Stimulated activated CD4-positive, alpha-beta T cell treated with anti-CD3 and anti-CD28 coated beads, Interleukin-1b, Interleukin-23, amount 100 ng/mL, for 48 hours (primary cell): ENCODE measurements around the gene MAP3K15.
"Not testable (repeated sequence)": the region's sequence is repeated elsewhere in the genome, so short reads cannot be mapped to it uniquely, and the experiment has no call there.

Source experiments
- DNase-seq: peaks from one replicate; pipeline ENCODE4 v3.0.0-alpha.2; 2020

The MAP3K15 gene

DNA sequence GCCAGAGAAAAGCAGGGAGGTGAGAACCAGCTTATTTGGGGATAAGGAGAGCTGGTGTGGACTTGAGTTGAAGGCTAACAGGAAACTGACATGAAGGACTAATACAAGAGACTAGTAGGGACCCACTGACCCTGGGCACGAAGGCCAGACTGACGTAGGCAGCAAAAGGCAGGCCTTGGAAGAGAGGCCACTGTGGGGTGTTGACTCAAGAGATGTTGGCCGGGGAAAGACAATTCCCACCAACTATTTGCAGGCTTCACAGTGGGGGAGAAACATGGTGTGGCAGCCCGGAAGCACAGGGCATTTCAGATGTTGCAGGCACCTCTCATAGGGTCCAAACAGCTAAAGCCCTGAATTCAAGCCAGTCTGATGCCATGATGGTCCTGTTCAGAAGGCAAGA lies 24.4 kb upstream of the MAP3K15 start:
- no peak for DNase-seq

DNA sequence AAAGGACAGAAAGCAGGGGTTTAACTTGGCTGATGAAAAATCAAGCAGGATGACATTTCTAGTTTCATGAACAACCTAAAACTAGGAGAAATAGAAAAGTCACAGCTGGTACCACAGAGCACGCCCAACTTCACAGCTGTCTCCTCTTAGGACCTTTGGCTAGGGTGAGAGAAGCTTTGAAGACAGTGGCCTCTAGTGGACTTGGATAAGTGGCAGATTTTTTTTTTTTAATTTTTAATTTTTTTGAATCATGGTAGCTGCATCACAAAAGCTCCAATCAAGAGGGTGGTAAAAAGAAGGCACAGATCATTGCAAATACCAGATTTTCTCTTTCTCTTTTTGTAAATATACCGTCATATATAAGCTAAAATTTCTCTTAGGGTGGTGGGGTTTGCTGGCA lies 20.2 kb upstream of the MAP3K15 start:
- no peak for DNase-seq

DNA sequence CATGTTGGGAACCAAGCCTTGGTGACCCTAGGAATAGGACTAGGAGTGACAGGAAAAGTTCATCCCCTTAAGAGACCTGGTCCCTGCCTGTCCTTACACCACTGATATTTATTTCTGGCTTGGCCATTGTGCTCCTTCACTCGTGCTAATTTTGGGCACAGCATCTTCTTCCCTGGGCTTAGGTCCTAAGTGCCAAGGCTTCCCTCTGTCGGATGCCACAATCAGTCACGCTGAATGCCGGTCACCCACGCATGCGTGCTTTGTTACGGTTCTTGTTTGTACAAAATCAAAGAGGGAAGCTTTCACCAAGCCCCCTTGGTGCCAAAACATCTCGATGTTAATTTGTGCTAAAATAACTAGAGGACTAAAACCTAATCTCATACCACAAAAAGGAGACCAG lies 17.4 kb upstream of the MAP3K15 start:
- no peak for DNase-seq

DNA sequence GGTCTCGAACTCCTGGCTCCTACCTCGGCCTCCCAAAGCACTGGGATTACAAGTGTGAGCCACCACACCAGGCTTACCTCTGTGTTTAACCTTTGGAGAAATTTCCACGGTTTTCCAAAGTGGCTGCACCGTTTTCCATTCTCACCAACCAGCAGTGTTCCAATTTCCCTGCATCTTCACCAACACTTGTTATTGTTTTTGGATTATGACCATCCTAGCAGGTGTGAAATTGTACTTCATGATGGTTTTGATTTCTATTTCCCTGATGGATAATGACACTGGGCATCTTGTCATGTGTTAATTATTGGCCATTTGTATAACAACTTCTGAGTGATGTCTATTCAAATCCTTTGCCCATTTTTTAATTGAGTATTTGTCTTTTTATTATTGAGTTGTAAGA lies 2.7 kb upstream of the MAP3K15 start:
- DNase-seq: no peak

DNA sequence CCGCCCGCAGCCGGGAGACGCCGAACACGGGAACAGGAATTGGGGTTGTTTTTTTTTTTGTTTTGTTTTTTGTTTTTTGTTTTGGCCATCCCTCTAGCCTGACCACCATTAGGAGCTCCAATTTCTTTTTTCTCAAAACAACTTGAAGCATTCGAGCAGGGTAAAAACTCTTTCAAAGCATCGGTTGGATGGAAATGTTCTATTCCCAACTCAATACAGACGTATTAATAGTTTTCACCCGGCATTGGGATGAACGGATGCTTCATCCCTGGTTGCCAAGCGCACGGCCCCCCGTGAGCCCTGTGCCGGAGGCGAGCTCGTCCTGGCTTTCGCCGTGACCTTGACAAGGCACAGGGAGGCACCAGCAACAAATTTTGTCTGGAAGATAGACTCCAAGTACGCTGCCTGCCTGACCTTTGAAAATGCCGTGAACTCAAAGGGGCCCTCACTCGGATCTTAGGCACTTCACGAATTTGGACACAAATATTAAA lies 352 bp upstream of the MAP3K15 start:
- no peak for DNase-seq

DNA sequence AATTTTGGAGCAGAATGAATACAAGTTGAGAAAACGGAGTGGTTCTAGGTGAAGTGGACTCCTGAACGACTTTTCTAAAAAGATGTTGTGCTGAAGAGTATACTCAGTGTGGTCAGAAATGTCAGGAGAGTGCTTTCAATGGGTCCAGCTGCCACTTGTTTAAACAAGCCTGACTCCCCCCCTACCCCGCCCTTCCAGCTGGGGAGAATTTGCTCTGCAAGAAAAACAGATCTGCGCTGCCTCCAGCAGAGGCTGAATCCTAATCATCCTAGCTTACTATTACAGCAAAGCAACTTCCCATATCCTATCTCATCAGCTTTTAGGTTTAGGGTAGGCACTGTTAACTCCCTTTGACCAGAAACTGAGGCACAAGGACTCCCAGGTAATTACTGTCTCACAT lies 1.9 kb downstream of the MAP3K15 start:
- DNase-seq: no peak

DNA sequence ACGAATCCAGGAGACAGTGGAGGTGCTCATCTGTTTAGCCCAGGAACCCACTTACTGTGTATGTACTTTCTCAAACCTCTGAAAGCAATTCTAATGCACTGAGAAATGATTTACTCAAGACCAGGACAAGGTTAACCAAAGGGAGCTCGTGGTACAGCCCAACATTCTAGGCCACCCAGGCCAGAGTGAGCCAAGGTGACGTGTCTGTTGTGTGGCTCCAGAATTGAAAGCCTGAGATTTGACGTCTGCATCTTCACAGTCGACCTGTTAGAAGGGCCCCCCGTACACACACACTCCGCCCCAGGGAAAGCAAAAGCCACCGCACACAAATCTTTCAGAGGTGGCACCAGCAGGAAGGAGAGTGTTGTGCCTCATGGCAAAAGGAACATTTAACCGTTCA lies 2.3 kb downstream of the MAP3K15 start:
- no peak for DNase-seq

DNA sequence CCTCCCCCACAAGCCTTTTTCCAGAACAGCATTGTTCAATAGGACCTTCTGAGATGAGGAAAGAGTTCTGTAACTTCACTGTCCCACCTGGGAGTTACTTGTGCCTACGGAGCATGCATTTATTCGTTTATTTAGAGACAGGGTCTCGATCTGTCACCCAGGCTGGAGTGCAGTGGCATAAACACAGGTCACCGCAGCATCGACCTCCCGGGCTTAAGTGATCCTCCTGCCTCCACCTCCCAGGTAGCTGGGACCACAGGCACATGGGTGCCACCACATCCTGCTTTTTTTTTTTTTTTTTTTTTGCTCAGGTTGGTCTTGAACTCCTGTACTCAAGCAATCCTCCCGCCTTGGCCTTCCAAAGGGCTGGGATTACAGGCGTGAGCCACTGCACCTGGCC lies 2.9 kb downstream of the MAP3K15 start:
- DNase-seq: no peak

DNA sequence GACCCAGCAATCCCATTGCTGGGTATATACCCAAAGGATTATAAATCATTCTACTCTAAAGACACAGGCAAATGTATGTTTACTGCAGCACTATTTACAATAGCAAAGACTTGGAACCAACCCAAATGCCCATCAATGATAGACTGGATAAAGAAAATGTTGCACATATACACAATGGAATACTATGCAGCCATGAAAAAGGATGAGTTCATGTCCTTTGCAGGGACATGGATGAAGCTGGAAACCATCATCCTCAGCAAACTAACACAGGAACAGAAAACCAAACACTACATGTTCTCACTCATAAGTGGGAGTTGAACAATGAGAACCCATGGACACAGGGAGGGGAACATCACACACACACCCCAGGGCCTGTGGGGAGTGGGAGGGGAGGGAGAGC lies 3.5 kb downstream of the MAP3K15 start:
- not testable (repeated sequence) for DNase-seq

DNA sequence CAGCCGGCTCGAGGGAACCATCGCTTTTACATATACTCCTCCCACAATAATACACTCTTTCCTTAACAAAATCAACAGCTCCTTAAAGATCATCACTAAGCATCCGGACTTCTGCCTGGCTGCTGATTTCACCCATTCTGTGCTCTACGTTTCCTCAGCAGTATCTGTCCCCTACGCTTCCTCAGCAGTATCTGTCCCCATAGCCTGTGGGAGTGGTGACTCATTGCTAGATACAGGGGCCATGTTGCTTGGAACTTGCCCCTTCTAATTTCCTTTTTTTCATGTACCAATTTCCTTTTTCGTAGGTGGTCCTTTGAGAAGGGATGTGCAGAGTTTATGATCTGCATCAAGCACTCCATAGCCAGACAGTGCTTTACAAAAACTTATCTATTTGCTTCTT lies 18.6 kb downstream of the MAP3K15 start:
- DNase-seq: no peak

DNA sequence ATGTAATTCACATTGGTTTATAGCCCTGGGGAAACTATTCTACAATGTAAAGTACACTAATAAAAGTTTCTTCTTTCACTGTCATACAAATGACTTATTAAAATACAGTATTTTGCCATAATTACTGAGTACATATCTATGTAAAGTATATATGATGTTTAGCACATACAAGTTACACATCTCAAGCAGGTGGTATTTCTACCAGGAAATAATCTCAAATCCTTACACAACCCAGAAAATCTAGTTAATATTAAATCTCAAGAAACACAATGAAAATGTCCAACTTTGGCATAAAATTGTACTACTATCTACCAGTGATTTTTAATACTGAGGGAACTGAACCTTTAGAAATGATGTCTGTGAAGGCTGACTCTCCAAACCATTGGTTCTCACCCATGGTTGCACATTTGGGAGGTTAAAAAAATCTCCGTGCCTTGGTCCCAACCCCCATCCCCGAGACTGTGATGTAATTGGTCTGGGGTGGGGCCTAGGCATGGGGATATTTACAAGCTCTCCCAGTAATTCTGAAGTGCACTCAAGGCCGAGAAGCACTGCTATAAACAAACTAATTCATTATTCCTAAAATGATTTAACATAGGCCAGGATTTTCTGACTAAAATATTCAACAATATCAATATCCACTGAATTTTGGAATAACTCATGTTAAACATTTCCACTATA lies 27.6 kb downstream of the MAP3K15 start:
- no peak for DNase-seq

DNA sequence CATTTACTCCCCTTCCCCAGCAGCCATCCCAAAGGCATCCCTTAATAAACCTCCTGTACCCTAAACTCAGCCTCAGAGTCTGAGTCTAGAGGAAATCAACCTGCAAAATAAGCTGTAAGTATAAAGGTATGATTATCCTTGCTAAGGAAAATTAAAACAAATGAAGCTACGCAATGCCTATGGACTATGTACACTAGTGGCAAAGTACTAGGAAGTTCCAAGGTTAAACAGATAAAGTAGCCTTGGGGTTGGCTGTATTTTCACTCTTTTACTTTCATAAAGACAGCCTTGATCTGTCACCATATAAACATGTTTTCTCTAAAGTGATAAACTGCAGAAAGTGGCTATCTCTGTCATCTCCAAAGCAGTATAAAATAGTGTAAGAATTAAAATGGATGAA lies 35.9 kb downstream of the MAP3K15 start:
- DNase-seq: no peak

DNA sequence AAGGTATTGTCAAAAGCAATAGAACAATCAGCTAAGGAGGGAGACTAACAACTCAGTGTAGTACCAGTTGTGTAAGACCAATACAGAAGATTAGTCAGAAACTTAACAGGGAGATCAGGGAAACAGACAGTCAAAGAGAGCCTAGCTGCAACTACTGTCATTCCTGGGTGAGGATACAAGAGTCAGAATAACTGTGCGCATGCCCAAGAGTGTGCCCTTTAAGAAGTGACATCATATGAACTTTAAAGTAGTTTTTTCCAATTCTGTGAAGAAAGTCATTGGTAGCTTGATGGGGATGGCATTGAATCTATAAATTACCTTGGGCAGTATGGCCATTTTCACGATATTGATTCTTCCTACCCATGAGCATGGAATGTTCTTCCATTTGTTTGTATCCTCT lies 46.9 kb downstream of the MAP3K15 start:
- DNase-seq: not testable (repeated sequence)

DNA sequence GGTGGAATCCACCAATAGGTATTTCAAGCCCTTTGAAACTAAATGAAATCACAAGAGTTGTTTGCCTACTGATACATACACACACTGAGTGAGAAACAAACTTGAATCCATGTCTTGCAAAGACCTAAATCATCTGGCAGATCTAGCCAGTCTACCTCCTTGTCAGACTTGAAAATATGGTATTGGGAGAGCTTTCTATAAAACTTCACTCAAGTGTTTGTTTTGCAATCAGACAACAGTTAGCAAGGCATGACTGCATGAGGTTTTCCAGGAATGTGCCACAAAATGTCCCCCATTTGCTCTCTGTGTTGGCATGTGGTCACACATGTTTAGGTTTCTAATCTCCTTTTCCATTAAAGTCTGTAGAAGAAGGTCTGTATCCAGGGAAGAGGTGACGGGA lies 52.4 kb downstream of the MAP3K15 start:
- DNase-seq: no peak

DNA sequence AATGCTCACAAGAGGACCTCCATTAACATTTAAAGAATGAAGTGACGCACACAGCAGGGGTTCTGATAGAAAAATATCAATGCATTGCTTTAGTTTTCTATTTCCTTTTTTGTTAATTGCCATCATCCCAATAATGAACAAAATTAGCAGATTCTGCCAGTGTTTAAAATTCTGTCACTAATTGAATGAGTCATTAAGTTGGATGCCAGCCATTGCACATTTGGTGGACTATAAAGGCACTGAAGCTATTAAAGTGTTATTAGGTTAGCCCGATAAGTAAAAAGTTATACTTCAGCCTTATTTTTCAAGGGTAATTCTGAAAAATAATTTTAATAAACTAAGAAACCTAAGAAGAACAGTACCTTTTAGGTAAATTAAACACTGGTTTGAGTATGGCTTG lies 53.1 kb downstream of the MAP3K15 start:
- DNase-seq: no peak

DNA sequence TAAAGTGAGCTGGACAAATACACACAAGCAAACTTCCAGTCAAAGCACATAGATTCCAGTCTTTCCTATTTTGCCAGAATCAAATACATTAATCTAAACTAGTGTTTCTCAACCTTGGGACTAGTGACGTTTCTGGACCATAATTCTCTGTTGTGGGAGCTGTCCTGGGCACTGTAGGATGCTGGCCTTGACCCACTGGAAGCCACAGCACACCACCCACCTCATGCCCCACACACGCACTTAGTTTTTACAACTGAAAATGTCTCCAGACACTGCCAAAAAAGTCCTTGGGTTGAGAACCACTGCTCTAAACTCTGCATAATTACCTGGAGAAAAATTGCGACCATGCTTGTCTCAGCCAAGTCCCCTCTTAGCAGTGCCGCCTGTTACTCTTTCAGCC lies 57.6 kb downstream of the MAP3K15 start:
- DNase-seq: no peak

DNA sequence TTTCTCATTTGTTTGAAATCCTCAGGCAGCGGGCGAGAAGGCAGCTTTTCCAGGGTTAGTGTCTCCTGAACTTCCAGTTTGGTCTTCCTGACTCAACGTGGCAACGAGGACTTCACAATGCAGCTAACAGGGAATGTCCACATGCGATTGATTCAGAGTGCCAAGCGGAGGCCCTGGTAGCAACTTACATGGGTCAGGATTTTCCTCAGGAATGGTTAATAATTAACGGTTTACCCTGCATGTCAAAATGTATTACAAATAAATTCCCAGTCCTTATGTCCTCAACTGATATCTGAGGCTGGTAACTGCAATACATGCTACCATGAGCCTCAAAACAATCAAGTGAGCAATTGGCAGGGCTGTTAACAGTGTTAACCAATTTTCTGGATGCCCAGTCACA lies 67.2 kb downstream of the MAP3K15 start:
- no peak for DNase-seq

DNA sequence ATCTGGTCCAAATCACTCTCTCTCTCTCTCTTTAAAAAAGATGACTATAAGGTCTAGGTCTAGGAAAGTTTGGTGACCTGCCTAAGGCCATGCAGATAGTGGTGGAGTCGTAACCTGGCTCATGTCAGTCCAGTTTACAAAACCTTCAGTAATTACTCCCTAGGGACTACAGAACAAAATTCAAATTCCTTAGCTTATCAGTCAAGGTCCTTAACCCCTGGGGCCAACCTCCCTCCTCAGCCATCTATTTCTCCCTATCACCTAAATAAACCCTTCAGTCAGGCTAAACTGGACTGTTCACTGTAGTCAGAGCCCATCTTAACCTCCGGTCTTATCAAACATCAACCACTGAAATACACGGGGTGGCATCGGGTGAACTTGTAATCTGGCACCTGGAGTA lies 68.9 kb downstream of the MAP3K15 start:
- no peak for DNase-seq

DNA sequence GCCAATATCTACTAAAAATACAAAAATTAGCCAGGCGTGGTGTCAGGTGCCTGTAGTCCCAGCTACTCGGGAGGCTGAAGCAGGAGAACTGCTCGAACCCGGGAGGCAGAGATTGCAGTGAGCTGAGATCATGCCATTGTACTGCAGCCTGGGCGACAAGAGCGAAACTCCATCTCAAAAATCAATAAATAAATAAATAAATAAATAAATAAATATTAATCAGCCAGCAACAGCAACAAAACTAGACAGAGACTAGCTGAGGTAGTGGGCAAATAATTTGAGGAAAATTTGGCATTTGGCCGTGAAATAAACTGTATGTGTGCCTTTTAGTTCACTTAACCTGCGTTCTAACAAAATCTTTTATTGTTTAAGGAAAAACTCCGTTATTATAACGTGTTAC lies 69.5 kb downstream of the MAP3K15 start:
- not testable (repeated sequence) for DNase-seq

DNA sequence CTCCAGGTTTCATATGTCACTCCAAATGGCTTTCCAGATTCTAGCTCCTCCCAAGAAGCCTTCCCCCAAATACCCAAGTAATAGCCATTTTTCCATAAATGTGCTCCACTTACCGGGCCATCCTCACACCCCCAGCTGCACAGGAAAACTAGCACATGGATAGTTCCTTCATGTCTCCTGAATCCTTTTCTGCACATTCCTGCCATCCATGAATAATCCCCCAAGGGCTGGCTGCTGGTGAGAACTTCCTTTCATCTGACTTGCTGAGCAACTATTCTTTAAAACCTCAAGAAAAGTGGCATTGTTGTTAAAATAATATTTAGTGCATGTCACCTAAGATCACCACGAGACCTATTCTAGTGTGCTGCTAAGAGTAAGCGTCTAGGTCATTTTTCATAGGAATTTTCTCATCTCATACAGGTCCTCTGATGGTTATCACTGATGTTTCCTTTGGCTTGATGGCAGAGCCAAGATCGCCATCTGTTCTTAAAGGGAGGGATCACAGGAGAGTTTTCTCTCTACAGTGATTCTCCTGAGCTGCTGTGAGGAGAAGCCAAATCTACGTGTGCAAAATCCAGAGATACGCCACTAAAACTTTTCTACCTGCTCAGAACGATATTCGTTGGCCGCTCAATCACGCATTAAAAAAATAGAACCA lies 71.3 kb downstream of the MAP3K15 start:
- DNase-seq: no peak

DNA sequence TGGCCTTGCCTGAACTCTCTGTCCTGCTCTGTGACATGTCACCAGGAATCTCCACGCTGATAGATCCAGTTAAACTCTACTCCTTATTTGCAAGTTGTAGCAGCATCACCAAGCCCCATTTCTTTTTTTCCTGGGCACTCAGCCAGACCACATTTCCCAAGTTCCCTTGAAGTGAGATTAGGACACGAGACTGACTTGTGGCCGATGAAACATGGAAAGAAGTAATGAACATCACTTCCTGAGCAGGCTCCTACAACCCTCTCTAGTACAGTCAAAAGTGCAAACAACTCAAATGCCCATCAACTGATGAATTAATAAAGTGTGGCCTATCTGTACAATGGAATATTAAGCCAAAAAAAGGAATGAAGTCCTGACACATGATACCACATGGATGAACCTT lies 74.6 kb downstream of the MAP3K15 start:
- no peak for DNase-seq

DNA sequence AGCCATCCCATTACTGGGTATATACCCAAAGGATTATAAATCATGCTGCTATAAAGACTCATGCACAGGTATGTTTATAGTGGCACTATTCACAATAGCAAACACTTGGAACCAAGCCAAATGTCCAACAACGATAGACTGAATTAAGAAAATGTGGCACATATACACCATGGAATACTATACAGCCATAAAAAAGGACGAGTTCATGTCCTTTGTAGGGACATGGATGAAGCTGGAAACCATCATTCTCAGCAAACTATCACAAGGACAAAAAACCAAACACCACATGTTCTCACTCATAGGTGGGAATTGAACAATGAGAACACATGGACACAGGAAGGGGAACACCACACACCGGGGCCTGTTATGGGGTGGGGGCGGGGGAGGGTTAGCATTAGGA lies 92.6 kb downstream of the MAP3K15 start:
- not testable (repeated sequence) for DNase-seq

DNA sequence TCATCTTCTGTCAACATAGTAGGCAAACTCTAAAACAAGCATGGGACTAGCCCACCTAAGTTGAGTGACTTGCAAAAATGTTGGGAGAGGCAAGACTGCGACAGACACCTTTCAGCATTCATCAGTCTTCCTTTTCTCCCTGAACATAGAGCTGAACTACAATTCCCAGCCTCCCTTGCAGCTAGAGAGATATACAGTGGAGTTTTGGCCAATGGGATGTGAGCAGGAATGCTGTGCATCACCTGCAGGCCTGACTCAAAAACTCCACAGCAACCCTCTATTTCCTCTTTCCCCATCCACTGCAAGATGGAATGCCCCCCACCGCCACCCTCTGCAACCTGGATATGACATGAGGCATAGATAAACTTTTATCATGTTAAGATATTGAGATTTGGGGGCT lies 105.0 kb downstream of the MAP3K15 start:
- DNase-seq: no peak

DNA sequence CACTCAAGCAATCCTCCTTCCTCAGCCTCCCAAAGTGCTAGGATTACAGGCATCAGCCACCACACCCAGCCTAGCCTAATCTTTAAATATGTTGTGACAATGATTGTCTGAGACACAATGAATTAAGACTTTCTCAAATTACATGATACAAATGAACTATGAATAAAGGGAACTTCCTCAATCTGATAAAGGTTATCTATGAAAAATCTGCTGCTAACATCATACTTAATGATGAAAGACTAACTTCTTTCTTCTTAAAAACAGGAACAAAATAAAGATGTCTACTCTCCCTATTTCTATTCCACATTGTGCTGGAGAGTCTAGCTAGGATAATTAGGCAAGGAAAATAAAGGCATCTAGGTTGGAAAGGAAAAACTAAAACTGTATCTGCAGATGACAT lies 111.6 kb downstream of the MAP3K15 start:
- no peak for DNase-seq

DNA sequence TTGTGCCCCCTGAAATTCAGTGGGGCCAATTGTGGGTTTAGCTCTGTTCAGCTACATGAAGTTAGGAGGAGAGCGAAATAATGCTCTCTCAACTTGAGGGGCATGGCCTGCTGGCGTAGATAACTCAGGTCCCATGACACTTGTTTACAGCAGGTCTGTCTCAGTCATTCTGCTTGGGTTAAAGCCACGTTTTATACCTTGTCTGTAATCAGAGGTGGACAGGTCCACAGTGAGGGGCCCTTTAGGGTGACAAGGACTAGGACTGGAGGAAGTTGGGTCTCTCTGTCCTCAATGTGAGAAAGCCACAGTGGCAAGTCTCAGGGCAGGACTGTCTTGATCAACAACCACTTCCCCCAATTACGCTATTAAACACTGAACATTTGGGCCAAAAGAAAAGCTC lies 122.6 kb downstream of the MAP3K15 start:
- no peak for DNase-seq
